Body of pancreas (tissue), 4 donors: Measurements from ENCODE around the gene OR1S2. TPM values are rescaled to one million over a fixed set of nuclear protein-coding genes. Genes with fewer than 3 reads are reported as not detected.

Experiments used
- ATAC-seq: fragments of 150-250 bp; one replicate; pipeline ENCODE4 v1.9.1; 2016
- DNase-seq, 4 donors: peaks; one replicate each; pipeline ENCODE4 v3.0.0-alpha.2; 2019
- H3K27ac ChIP-seq, 4 donors: fragments of 200-600 bp; sonication (generic); 1 replicate in 3 of 4; 2 replicates in 1 of 4; pipeline versions ENCODE4 v1.5.1 to v1.6.1; 2016 to 2019; ENCODE audit warnings: mild to moderate bottlenecking in 1 of 4, mixed read lengths in 1 of 4, moderate library complexity in 1 of 4
- H3K27me3 ChIP-seq, 2 donors: fragments of 200-600 bp; sonication (generic); one replicate each; pipeline ENCODE4 v1.6.0; 2016; ENCODE audit warnings: mild to moderate bottlenecking in 1 of 2
- H3K36me3 ChIP-seq, 2 donors: fragments of 200-600 bp; sonication (generic); replicated peaks in 1 of 2; 2 replicates each; pipeline ENCODE4 v1.5.1; 2016; ENCODE audit warnings: low read depth in 2 of 2; ENCODE audit not compliant: insufficient read depth in 1 of 2
- H3K4me1 ChIP-seq: fragments of 200-600 bp; sonication (generic); one replicate; pipeline ENCODE4 v1.6.0; 2016
- H3K4me3 ChIP-seq, 2 donors: fragments of 200-600 bp; sonication (generic); 1 replicate in 1 of 2; 2 replicates in 1 of 2; pipeline ENCODE4 v1.5.1; 2016 to 2019
- H3K9me3 ChIP-seq, 3 donors: fragments of 200-600 bp; sonication (generic); 1 replicate in 2 of 3; 2 replicates in 1 of 3; pipeline ENCODE4 v1.5.1; 2016
- CTCF ChIP-seq, 7 experiments: fragments of 450-650 bp in 4 of 7; fragments of 200-600 bp in 3 of 7; sonication (generic) in 3 of 7; IDR thresholded peaks; one replicate each; pipeline ENCODE4 v1.5.1; 2016 to 2019; ENCODE audit warnings: antibody characterized with exemption in 7 of 7
- POLR2A ChIP-seq, 3 donors: fragments of 450-650 bp; IDR thresholded peaks; one replicate each; pipeline ENCODE4 v1.6.1; 2016; ENCODE audit warnings: antibody characterized with exemption in 3 of 3, mild to moderate bottlenecking in 2 of 3
- WGBS, 2 donors: methylation state at CpG; one replicate each; pipeline ENCODE4 v1.1.5; 2017; 5-methylcytosine and 5-hydroxymethylcytosine counted together
- intact Hi-C: fragments of 100-400 bp; cut with DNase I; formaldehyde crosslinking; loops from one replicate; pipeline ENCODE4 v1.15.1; 2023
- total RNA-seq, 2 donors: library from RNA; depleted of rRNA; stranded (reverse); fragments of >200 nt; gene quantifications; one replicate each; pipeline ENCODE4 v1.1.0, GENCODE V29; 2016

The OR1S2 gene
- total RNA-seq, 2 donors from 2014 or later = not detected

- no peaks in the 10 kb centered on the region for H3K9me3 ChIP-seq
- TF ChIP-seq POLR2A (IDR thresholded peaks at IDR 0.05) (no peak), CTCF (IDR thresholded peaks at IDR 0.05) (no peak)
- 34 to 39% methylated on average over 7 of the region's 7 CpGs for WGBS, 2 donors
- H3K4me1 ChIP-seq = peaks cover 8% of the 10 kb centered on the region
- H3K27me3 ChIP-seq = no peaks in the 10 kb centered on the region
- intact Hi-C loops = no loop called here
- no peaks in the 10 kb centered on the region for H3K36me3 ChIP-seq
- ATAC-seq = no peak
- H3K27ac ChIP-seq = peak overlapping the region in 2 of 4 donors; percentile 33 to 37
- H3K4me3 ChIP-seq = no peak overlapping the region
- no peak for DNase-seq
Measured at GRCh38 chr11:58165504-58166106, 38.3 kb downstream of the OR1S2 start.

- Histone ChIP-seq H3K27ac (peak overlapping the region in 2 of 4 donors; percentile 33 to 37), H3K4me1 (peaks cover 8% of the 10 kb centered on the region), H3K36me3 (no peaks in the 10 kb centered on the region), H3K4me3 (no peak overlapping the region), H3K9me3 (no peaks in the 10 kb centered on the region), H3K27me3 (no peaks in the 10 kb centered on the region)
- 30 to 35% methylated on average over 1 of the region's 1 CpG for WGBS, 2 donors
- TF ChIP-seq POLR2A (IDR thresholded peaks at IDR 0.05) (no peak), CTCF (IDR thresholded peaks at IDR 0.05) (no peak)
- no peak for DNase-seq
- ATAC-seq = no peak
- intact Hi-C loops = no loop called here
Measured at GRCh38 chr11:58164990-58165389, 39.0 kb downstream of the OR1S2 start.

GRCh38 chr11:58164389-58164788 lies 39.6 kb downstream of the OR1S2 start:
- Histone ChIP-seq H3K27me3 (no peaks in the 10 kb centered on the region), H3K4me3 (no peak overlapping the region), H3K27ac (peak overlapping the region in 1 of 4 donors; percentile 37), H3K36me3 (no peaks in the 10 kb centered on the region), H3K4me1 (peaks cover 8% of the 10 kb centered on the region), H3K9me3 (no peaks in the 10 kb centered on the region)
- 39 to 44% methylated on average over 4 of the region's 4 CpGs for WGBS, 2 donors
- intact Hi-C loops = no loop called here
- TF ChIP-seq CTCF (IDR thresholded peaks at IDR 0.05) (no peak), POLR2A (IDR thresholded peaks at IDR 0.05) (no peak)
- DNase-seq (no peak), ATAC-seq (no peak)

Other genes with a start within 250 kb of the OR1S2 start
- gene OR9Q1, start 180.3 kb downstream of the OR1S2 start, total RNA-seq = not detected
- not detected for gene OR6Q1, start 173.2 kb downstream of the OR1S2 start, total RNA-seq
- gene OR9I1, start 78.6 kb downstream of the OR1S2 start, total RNA-seq = not detected
- gene OR9Q2, start 15.1 kb downstream of the OR1S2 start, total RNA-seq = not detected
- not detected for gene OR1S1, start 8.6 kb upstream of the OR1S2 start, total RNA-seq
- not detected for gene OR10Q1, start 24.8 kb upstream of the OR1S2 start, total RNA-seq
- not detected for gene OR10W1, start 64.1 kb upstream of the OR1S2 start, total RNA-seq
- not detected for gene OR5B17, start 154.9 kb upstream of the OR1S2 start, total RNA-seq
- not detected for gene OR5B3, start 202.7 kb upstream of the OR1S2 start, total RNA-seq
- not detected for gene OR5B2, start 224.0 kb upstream of the OR1S2 start, total RNA-seq
- not detected for gene OR5B12, start 238.1 kb upstream of the OR1S2 start, total RNA-seq